Peyer's patch (tissue), 4 donors: ENCODE measurements around the gene C11orf54.

Source experiments
- CTCF ChIP-seq, 6 experiments: fragments of 450-650 bp in 4 of 6; fragments of 200-600 bp in 2 of 6; sonication (generic) in 1 of 6; IDR thresholded peaks; one replicate each; pipeline ENCODE4 v1.5.1; 2017 to 2019; ENCODE audit warnings: antibody characterized with exemption in 6 of 6, mild to moderate bottlenecking in 3 of 6, moderate library complexity in 1 of 6
- POLR2A ChIP-seq, 2 donors: fragments of 450-650 bp; IDR thresholded peaks; one replicate each; pipeline ENCODE4 v1.5.1; 2017; ENCODE audit warnings: antibody characterized with exemption in 2 of 2, mild to moderate bottlenecking in 2 of 2, moderate library complexity in 2 of 2

- no peak for TF ChIP-seq CTCF (IDR thresholded peaks at IDR 0.05)
- TF ChIP-seq POLR2A (IDR thresholded peaks at IDR 0.05): no peak
Measured at GRCh38 chr11:93767018-93767417, 25.5 kb downstream of the C11orf54 start.
